OCI-LY1 (cell line): ENCODE measurements around the gene UBAP1.

Experiments
- CTCF ChIP-seq: fragments of 200-600 bp; sonication (generic), shearing (Covaris generic); IDR thresholded peaks from 2 replicates; pipeline ENCODE4 v1.5.1; 2017; ENCODE audit warnings: mild to moderate bottlenecking, antibody characterized with exemption, low read length, moderate library complexity, mixed read lengths
- EZH2 ChIP-seq: fragments of 200-600 bp; sonication (generic), shearing (Covaris generic); IDR thresholded peaks from 2 replicates; pipeline ENCODE4 v1.8.0; 2017; ENCODE audit warnings: borderline replicate concordance, mixed run types, mild to moderate bottlenecking, antibody characterized with exemption, low read length, moderate library complexity, mixed read lengths

GRCh38 chr9:34158362-34158869 is 20.4 kb upstream of the UBAP1 start:
- no peak for TF ChIP-seq EZH2
- TF ChIP-seq CTCF, result no peak
